Peyer's patch (tissue), 4 donors: Measurements from ENCODE around the gene PTPRQ. TPM values are rescaled to one million over a fixed set of nuclear protein-coding genes. Genes with fewer than 3 reads are reported as not detected.

Source experiments
- DNase-seq, 3 donors: peaks; one replicate each; pipeline ENCODE4 v3.0.0-alpha.2; 2017 to 2019
- H3K27ac ChIP-seq, 4 donors: fragments of 200-600 bp; sonication (generic); one replicate each; pipeline ENCODE4 v1.5.1; 2016 to 2019
- H3K27me3 ChIP-seq, 2 donors: fragments of 200-600 bp; sonication (generic); one replicate each; pipeline ENCODE4 v1.5.1; 2019
- H3K36me3 ChIP-seq, 3 donors: fragments of 200-600 bp; sonication (generic); one replicate each; pipeline ENCODE4 v1.5.1; 2016 to 2019
- H3K4me1 ChIP-seq, 4 donors: fragments of 200-600 bp; sonication (generic); one replicate each; pipeline ENCODE4 v1.5.1; 2016 to 2019
- H3K4me3 ChIP-seq, 4 donors: fragments of 200-600 bp; sonication (generic); 1 replicate in 3 of 4; 2 replicates in 1 of 4; pipeline ENCODE4 v1.5.1; 2016 to 2019; ENCODE audit warnings: mild to moderate bottlenecking in 1 of 4
- H3K9me3 ChIP-seq, 4 donors: fragments of 200-600 bp; sonication (generic); one replicate each; pipeline ENCODE4 v1.5.1; 2016 to 2019; ENCODE audit warnings: mild to moderate bottlenecking in 1 of 4
- POLR2A ChIP-seq, 2 donors: fragments of 450-650 bp; IDR thresholded peaks; one replicate each; pipeline ENCODE4 v1.5.1; 2017; ENCODE audit warnings: antibody characterized with exemption in 2 of 2, mild to moderate bottlenecking in 2 of 2, moderate library complexity in 2 of 2
- total RNA-seq, 4 donors: library from RNA; depleted of rRNA; stranded (reverse); fragments of >200 nt; gene quantifications; one replicate each; pipeline ENCODE4 v1.1.0, GENCODE V29; 2016
- TF ChIP-seq, protein P1 (sequence below), 6 experiments: fragments of 450-650 bp in 4 of 6; fragments of 200-600 bp in 2 of 6; sonication (generic) in 1 of 6; IDR thresholded peaks; one replicate each; pipeline ENCODE4 v1.5.1; 2017 to 2019; ENCODE audit warnings: antibody characterized with exemption in 6 of 6, mild to moderate bottlenecking in 3 of 6, moderate library complexity in 1 of 6

PTPRQ gene
- total RNA-seq, 4 donors from 2014 or later: 0.13 TPM; not detected in 3

DNA sequence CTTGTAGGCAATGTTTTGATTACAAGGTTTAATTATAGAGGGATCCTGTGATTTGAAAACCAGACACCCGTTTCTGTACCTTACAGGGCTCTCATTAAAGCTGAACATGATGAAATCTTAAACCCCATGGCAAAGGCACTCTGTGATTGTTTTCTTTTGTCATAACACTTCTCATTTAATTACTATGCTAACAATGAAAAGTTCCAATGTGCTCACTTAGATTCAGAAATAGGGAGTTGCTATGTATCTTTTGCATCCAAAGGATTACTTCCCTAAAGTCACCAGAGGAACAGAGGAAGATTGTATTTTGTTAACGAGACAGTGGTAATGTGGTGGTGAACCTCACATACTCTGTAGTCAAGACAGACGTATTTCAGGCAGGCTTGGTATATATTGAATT is 181.9 kb downstream of the PTPRQ start:
- TF ChIP-seq, protein P1, sequence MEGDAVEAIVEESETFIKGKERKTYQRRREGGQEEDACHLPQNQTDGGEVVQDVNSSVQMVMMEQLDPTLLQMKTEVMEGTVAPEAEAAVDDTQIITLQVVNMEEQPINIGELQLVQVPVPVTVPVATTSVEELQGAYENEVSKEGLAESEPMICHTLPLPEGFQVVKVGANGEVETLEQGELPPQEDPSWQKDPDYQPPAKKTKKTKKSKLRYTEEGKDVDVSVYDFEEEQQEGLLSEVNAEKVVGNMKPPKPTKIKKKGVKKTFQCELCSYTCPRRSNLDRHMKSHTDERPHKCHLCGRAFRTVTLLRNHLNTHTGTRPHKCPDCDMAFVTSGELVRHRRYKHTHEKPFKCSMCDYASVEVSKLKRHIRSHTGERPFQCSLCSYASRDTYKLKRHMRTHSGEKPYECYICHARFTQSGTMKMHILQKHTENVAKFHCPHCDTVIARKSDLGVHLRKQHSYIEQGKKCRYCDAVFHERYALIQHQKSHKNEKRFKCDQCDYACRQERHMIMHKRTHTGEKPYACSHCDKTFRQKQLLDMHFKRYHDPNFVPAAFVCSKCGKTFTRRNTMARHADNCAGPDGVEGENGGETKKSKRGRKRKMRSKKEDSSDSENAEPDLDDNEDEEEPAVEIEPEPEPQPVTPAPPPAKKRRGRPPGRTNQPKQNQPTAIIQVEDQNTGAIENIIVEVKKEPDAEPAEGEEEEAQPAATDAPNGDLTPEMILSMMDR (IDR thresholded peaks at IDR 0.05): no peak
- TF ChIP-seq POLR2A (IDR thresholded peaks at IDR 0.05): no peak
- H3K27me3 ChIP-seq: no peaks in the 10 kb centered on the region
- DNase-seq: no peak
- H3K36me3 ChIP-seq: no peaks in the 10 kb centered on the region
- no peak overlapping the region for H3K4me3 ChIP-seq
- no peaks in the 10 kb centered on the region for H3K4me1 ChIP-seq
- H3K9me3 ChIP-seq: no peaks in the 10 kb centered on the region
- H3K27ac ChIP-seq: no peak overlapping the region

- Histone ChIP-seq H3K27ac (no peak overlapping the region), H3K27me3 (no peaks in the 10 kb centered on the region), H3K9me3 (no peaks in the 10 kb centered on the region), H3K36me3 (no peaks in the 10 kb centered on the region), H3K4me1 (no peaks in the 10 kb centered on the region), H3K4me3 (no peak overlapping the region)
- TF ChIP-seq, protein P1 (IDR thresholded peaks at IDR 0.05): no peak
- TF ChIP-seq POLR2A (IDR thresholded peaks at IDR 0.05): no peak
- DNase-seq: no peak
These were observed 183.7 kb downstream of the PTPRQ start for GRCh38 chr12:80627782-80628181.

GRCh38 chr12:80632835-80633234 is 188.8 kb downstream of the PTPRQ start:
- no peak for DNase-seq
- Histone ChIP-seq H3K27me3 (no peaks in the 10 kb centered on the region), H3K9me3 (no peaks in the 10 kb centered on the region), H3K27ac (no peak overlapping the region), H3K4me3 (no peak overlapping the region), H3K4me1 (no peaks in the 10 kb centered on the region), H3K36me3 (no peaks in the 10 kb centered on the region)
- TF ChIP-seq, protein P1 (IDR thresholded peaks at IDR 0.05): no peak
- TF ChIP-seq POLR2A (IDR thresholded peaks at IDR 0.05): no peak

- Histone ChIP-seq H3K4me3 (no peak overlapping the region), H3K9me3 (no peaks in the 10 kb centered on the region), H3K27ac (no peak overlapping the region), H3K36me3 (no peaks in the 10 kb centered on the region), H3K27me3 (no peaks in the 10 kb centered on the region), H3K4me1 (no peaks in the 10 kb centered on the region)
- no peak for DNase-seq
- TF ChIP-seq POLR2A (IDR thresholded peaks at IDR 0.05): no peak
These were observed 190.9 kb downstream of the PTPRQ start for GRCh38 chr12:80634903-80635302.

GRCh38 chr12:80636832-80637231 is 192.8 kb downstream of the PTPRQ start:
- Histone ChIP-seq H3K4me1 (no peaks in the 10 kb centered on the region), H3K36me3 (no peaks in the 10 kb centered on the region), H3K27ac (no peak overlapping the region), H3K9me3 (no peaks in the 10 kb centered on the region), H3K4me3 (no peak overlapping the region), H3K27me3 (no peaks in the 10 kb centered on the region)
- TF ChIP-seq POLR2A (IDR thresholded peaks at IDR 0.05): no peak
- TF ChIP-seq, protein P1 (IDR thresholded peaks at IDR 0.05): no peak
- DNase-seq: no peak

DNA sequence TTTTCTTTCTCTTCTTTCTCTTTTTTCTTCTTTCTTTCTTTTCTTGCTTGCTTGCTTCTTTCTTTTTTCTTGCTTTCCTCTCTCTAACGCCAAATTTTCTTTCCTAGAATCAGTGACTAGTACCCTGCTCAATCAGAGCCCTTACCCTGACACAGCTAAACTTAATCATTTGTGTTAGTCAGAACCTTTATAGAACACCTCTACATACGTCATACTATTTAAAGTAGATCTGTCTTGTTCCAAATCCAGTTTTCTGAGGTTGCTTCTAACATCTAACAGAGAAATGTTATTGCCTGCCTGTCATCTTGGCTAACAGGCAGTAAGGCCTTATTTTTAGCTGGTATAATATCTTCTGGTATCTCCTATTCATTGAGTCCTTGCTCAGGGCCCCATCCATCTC is 197.9 kb downstream of the PTPRQ start:
- Histone ChIP-seq H3K27ac (no peak overlapping the region), H3K4me1 (no peaks in the 10 kb centered on the region), H3K9me3 (no peaks in the 10 kb centered on the region), H3K36me3 (no peaks in the 10 kb centered on the region), H3K27me3 (no peaks in the 10 kb centered on the region), H3K4me3 (no peak overlapping the region)
- TF ChIP-seq, protein P1 (IDR thresholded peaks at IDR 0.05): no peak
- TF ChIP-seq POLR2A (IDR thresholded peaks at IDR 0.05): no peak
- DNase-seq: no peak
